ENCODE results near the gene FFAR3. TPM values are rescaled to one million over a fixed set of nuclear protein-coding genes. Genes with fewer than 3 reads are reported as not detected.

FFAR3 gene
- not detected in 2 replicates for total RNA-seq

GRCh38 chr19:35357867-35358573, at the start of gene FFAR3:
Gene FFAR3 (plus strand): TSS chr19:35358460. CDS start chr19:35358891, 431 bp downstream.

GRCh38 chr19:35328851-35329285, 29.4 kb upstream of the FFAR3 start, which contains the start of gene CD22:
Gene CD22 (plus strand): TSS chr19:35329187. CDS start chr19:35332041, 2,854 bp downstream.

GRCh38 chr19:35347171-35347929, 10.9 kb upstream of the FFAR3 start, which contains the start of gene FFAR1:
Gene FFAR1 (plus strand): TSS chr19:35347902. CDS start chr19:35351552, 3,650 bp downstream.

GRCh38 chr19:35370722-35371121, 12.5 kb downstream of the FFAR3 start, which contains the start of gene GPR42:
Gene GPR42 (plus strand): TSS chr19:35371068. CDS start chr19:35371360, 292 bp downstream.

Other genes starting within 250 kb of the FFAR3 start
- gene FXYD3, start 242.6 kb upstream of the FFAR3 start, total RNA-seq, result not detected in 2 replicates
- gene LGI4, start 223.4 kb upstream of the FFAR3 start, total RNA-seq, result not detected in 2 replicates
- gene FXYD1, start 219.6 kb upstream of the FFAR3 start, total RNA-seq, result not detected in 2 replicates
- gene FXYD7, start 215.2 kb upstream of the FFAR3 start, total RNA-seq, result not detected in 2 replicates
- 22.2 and 27.3 TPM in 2 replicates for gene FXYD5, start 203.7 kb upstream of the FFAR3 start, total RNA-seq
- not detected in 2 replicates for gene FAM187B, start 129.7 kb upstream of the FFAR3 start, total RNA-seq
- 0.34 and 3.5 TPM in 2 replicates for gene LSR, start 109.5 kb upstream of the FFAR3 start, total RNA-seq
- 35.2 and 43.8 TPM in 2 replicates for gene USF2, start 89.5 kb upstream of the FFAR3 start, total RNA-seq
- 0.17 and 0.22 TPM in 2 replicates for gene HAMP, start 75.9 kb upstream of the FFAR3 start, total RNA-seq
- not detected in 2 replicates for gene MAG, start 66.3 kb upstream of the FFAR3 start, total RNA-seq
- gene CD22, start 29.3 kb upstream of the FFAR3 start, total RNA-seq, result 0.11 and 0.26 TPM in 2 replicates
- gene FFAR1, start 10.6 kb upstream of the FFAR3 start, total RNA-seq, result not detected in 2 replicates
- not detected in 2 replicates for gene GPR42, start 12.6 kb downstream of the FFAR3 start, total RNA-seq
- gene FFAR2, start 89.8 kb downstream of the FFAR3 start, total RNA-seq, result not detected in 2 replicates
- not detected in 2 replicates for gene KRTDAP, start 132.0 kb downstream of the FFAR3 start, total RNA-seq
- not detected in 2 replicates for gene DMKN, start 155.2 kb downstream of the FFAR3 start, total RNA-seq
- gene SBSN, start 169.9 kb downstream of the FFAR3 start, total RNA-seq, result not detected in 2 replicates
- gene GAPDHS, start 175.0 kb downstream of the FFAR3 start, total RNA-seq, result 0.09 TPM in 1 of 2 replicates, not detected in the other
- 48.7 and 50.9 TPM in 2 replicates for gene TMEM147, start 187.2 kb downstream of the FFAR3 start, total RNA-seq
- gene ATP4A, start 205.2 kb downstream of the FFAR3 start, total RNA-seq, result not detected in 2 replicates
- not detected in 2 replicates for gene PMIS2, start 227.7 kb downstream of the FFAR3 start, total RNA-seq